Thymus (tissue), 11 donors: ENCODE data around the gene RPA4. TPM values are rescaled to one million over a fixed set of nuclear protein-coding genes. Genes with fewer than 3 reads are reported as not detected.
"Not testable (repeated sequence)": the region's sequence is repeated elsewhere in the genome, so short reads cannot be mapped to it uniquely, and the experiment has no call there.

Experiments used
- DNase-seq, 9 donors: peaks; one replicate each; pipeline ENCODE4 v3.0.0-alpha.2; 2013; ENCODE audit warnings: low spot score in 9 of 9, low read depth in 6 of 9, missing footprints in 1 of 9
- H3K27ac ChIP-seq, 2 donors: one replicate each; pipeline ENCODE4 v1.5.1; 2013; ENCODE audit warnings: control low read depth in 1 of 2, low read depth in 1 of 2, low read length in 1 of 2, mild to moderate bottlenecking in 1 of 2, moderate library complexity in 1 of 2
- H3K27me3 ChIP-seq, 2 donors: one replicate each; pipeline ENCODE4 v1.5.1; 2013; ENCODE audit warnings: low read length in 1 of 2; ENCODE audit not compliant: control insufficient read depth in 2 of 2, insufficient read depth in 1 of 2
- H3K36me3 ChIP-seq, 2 donors: one replicate each; pipeline ENCODE4 v1.5.1; 2013; ENCODE audit warnings: low read length in 1 of 2, mild to moderate bottlenecking in 1 of 2, moderate library complexity in 1 of 2; ENCODE audit not compliant: control insufficient read depth in 2 of 2, insufficient read depth in 2 of 2
- H3K4me1 ChIP-seq, 2 donors: one replicate each; pipeline ENCODE4 v1.5.1; 2013; ENCODE audit warnings: low read length in 2 of 2; ENCODE audit not compliant: control insufficient read depth in 2 of 2, insufficient read depth in 2 of 2
- H3K4me3 ChIP-seq, 2 donors: one replicate each; pipeline ENCODE4 v1.5.1; 2013; ENCODE audit warnings: low read length in 2 of 2, control low read depth in 1 of 2, mild to moderate bottlenecking in 1 of 2
- H3K9me3 ChIP-seq, 2 donors: one replicate each; pipeline ENCODE4 v1.5.1; 2013; ENCODE audit warnings: low read length in 1 of 2, mild to moderate bottlenecking in 1 of 2; ENCODE audit not compliant: control insufficient read depth in 2 of 2, insufficient read depth in 1 of 2
- WGBS: extraction: QIAGEN DNeasy Blood & Tissue Kit; methylation state at CpG from one replicate; pipeline ENCODE4 v1.1.7; 2013; 5-methylcytosine and 5-hydroxymethylcytosine counted together
- polyA plus RNA-seq: library from polyadenylated mRNA; stranded (reverse); fragments of 200-250 nt; gene quantifications from one replicate; pipeline ENCODE4 v1.2.3, GENCODE V29; 2013
- total RNA-seq: library from RNA; stranded (reverse); fragments of 120-200 nt; gene quantifications from one replicate; pipeline ENCODE4 v1.2.4, GENCODE V29; 2013
- donor health status: healthy.

The RPA4 gene
- total and polyA plus RNA-seq, 2 donors: 0.09 to 0.33 TPM

DNA sequence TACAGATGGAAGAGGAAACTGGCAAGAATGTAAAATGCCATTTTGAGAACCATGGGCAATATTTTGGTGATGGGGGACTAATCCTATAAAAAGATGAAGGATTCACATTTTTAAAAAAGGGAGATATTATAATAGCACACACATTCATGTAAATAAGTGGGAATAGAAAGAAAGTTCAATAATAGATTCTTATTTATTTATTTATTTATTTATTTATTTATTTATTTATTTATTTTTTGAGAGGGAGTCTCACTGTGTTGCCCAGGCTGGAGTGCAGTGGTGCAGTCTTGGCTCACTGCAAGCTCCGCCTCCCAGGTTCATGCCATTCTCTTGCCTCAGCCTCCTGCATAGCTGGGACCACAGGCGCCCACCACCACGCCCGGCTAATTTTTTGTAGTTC lies 24.3 kb upstream of the RPA4 start:
- WGBS: 98% methylated on average over 4 of the region's 4 CpGs
- H3K36me3 ChIP-seq, H3K27ac ChIP-seq, H3K4me1 ChIP-seq, H3K9me3 ChIP-seq, H3K4me3 ChIP-seq, H3K27me3 ChIP-seq, DNase-seq: not testable (repeated sequence)

DNA sequence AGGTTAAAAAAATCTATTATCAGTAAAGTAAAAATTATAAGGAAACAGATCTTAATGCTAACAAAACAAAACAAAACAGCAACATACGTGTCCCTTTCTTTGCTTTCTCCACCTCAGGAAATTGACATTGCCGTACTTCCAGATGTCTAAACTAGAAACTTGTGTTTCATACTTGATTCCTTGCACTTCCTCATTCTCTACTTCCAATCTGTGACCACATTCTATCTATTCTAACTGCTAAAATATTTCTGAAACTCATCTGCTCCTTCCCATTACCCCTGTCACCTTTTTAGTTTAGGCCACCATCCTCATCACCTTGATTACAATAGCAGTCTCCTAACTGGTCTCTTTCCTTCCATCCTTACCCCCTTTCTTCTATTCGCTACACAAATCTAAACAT lies 22.5 kb upstream of the RPA4 start:
- Histone ChIP-seq H3K4me3 (no peak overlapping the region), H3K36me3 (no peaks in the 10 kb centered on the region), H3K27me3 (no peaks in the 10 kb centered on the region), H3K4me1 (no peaks in the 10 kb centered on the region), H3K27ac (no peak overlapping the region), H3K9me3 (no peaks in the 10 kb centered on the region)
- 60% methylated on average over 3 of the region's 3 CpGs for WGBS
- no peak for DNase-seq

DNA sequence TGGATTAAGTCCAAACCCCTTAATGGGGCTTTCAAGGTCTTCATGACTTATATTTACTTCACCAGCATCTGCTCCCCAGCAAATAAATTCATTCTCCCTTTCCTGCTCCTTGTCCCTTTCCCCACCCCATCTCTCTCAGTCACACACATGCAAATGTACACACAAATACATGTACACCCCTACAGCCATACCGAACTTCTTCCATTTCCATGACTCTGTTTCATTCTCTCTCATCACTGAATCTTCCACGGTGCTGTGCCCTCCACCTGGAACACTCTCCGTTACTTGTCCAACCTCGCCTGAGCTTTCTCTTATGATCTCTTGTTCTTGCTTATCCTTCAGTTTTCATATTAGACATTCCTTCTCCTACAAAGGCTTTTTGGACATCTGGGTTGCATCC lies 22.0 kb upstream of the RPA4 start:
- Histone ChIP-seq H3K27ac (no peak overlapping the region), H3K27me3 (no peaks in the 10 kb centered on the region), H3K36me3 (no peaks in the 10 kb centered on the region), H3K4me3 (no peak overlapping the region), H3K4me1 (no peaks in the 10 kb centered on the region), H3K9me3 (no peaks in the 10 kb centered on the region)
- no peak for DNase-seq
- 98% methylated on average over 4 of the region's 4 CpGs for WGBS

DNA sequence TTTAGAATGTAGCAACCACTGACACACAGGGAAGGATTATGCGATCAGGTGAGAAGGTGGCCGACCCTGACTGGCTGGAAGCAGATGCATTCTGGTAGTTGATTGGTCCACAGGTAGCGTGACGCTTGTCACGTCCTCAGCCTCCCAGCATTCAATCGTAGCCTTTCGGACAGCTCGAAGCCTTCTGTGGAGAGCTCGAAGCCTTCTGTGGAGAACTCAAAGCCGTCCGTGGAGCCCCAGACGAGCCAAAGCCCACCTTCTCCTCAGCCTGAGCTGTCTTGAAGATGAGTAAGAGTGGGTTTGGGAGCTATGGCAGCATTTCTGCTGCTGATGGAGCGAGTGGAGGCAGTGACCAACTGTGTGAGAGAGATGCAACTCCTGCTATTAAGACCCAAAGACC lies 319 bp downstream of the RPA4 start:
- DNase-seq: no peak
- no peak overlapping the region for H3K4me3 ChIP-seq
- no peaks in the 10 kb centered on the region for H3K4me1 ChIP-seq
- H3K27ac ChIP-seq: no peak overlapping the region
- H3K36me3 ChIP-seq: peaks cover 0 to 2% of the 10 kb centered on the region in 2 donors
- H3K9me3 ChIP-seq: no peaks in the 10 kb centered on the region
- H3K27me3 ChIP-seq: no peaks in the 10 kb centered on the region
- WGBS: 98% methylated on average over 13 of the region's 13 CpGs

DNA sequence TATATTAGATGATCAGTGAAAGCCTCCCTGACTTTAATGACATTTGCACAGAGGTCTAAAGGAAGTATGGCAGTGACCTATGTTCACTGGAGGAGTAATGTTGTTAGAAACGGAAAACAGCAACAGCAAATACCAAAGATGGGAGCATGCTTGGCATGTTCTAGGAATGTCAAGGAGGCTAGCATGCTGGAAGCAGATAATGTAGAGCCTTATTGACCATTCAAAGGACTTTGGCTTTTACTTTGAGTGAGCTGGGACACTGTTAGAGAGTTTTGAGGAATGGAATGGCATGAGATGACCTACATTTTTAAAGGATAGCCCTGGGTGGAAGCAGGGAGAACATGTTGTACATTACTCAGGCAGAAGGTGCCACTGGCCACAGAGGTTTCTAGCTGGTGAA lies 6.0 kb downstream of the RPA4 start:
- Histone ChIP-seq H3K36me3 (peaks cover 0 to under 1% of the 10 kb centered on the region in 2 donors), H3K4me3 (no peak overlapping the region), H3K27me3 (no peaks in the 10 kb centered on the region), H3K27ac (no peak overlapping the region), H3K9me3 (no peaks in the 10 kb centered on the region), H3K4me1 (no peaks in the 10 kb centered on the region)
- no peak for DNase-seq
- WGBS: 97% methylated on average over 1 of the region's 1 CpG

DNA sequence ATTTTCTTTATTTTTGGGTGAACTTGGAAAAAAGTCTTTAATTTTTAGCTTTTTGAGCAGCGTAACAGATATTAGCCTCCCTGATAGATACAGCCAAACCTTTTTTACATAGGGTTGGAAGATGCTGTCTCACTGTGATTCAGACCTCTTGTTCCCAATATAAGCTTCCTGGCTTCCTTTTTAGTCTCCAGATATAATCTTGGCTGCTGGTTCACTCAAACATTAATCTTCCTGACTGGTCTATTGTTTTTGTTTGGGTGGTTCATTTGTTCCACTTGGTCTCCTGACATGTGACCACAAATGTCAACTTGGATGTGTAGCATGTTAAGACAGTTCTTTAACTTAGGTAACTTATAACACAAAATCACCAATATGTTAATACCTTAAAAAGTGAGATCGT lies 23.0 kb downstream of the RPA4 start:
- DNase-seq: no peak
- no peak overlapping the region for H3K27ac ChIP-seq
- no peak overlapping the region for H3K4me3 ChIP-seq
- no peaks in the 10 kb centered on the region for H3K9me3 ChIP-seq
- 93% methylated on average over 2 of the region's 2 CpGs for WGBS
- H3K36me3 ChIP-seq: no peaks in the 10 kb centered on the region
- no peaks in the 10 kb centered on the region for H3K4me1 ChIP-seq
- H3K27me3 ChIP-seq: no peaks in the 10 kb centered on the region

DNA sequence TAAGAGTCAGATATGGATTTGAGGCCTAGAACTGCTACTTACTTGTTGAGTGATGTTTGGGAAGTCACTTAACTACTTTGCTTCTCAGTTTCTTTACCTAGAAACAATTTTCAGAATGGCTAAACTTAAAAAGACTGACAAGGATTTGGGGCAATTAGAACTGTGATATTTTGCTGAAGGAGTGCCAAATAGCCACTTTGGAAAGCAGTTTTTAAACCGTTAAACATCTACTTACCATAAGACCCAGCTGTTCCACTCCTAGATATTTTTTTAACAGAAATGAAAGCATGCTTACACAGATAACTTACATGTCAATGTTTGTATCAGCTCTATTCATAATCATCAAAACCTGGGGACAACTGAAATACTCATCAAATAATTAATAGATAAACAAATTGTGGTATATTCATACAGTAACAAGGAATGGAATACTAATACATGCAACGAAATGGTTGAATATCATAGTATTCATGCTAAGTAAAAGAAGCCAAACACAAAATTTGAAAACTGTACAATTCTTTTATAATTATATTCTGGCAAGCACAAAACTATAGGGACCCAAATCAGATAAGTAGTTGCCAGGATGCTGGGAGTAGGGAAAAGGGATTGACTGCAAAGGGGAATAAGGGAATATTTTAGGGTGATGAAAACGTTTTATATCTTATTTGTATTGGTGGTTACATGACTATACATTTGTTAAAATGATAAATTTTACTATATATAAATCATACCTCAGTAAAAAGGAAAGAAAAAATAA lies 24.0 kb downstream of the RPA4 start:
- Histone ChIP-seq H3K27me3 (no peaks in the 10 kb centered on the region), H3K9me3 (no peaks in the 10 kb centered on the region), H3K27ac (no peak overlapping the region), H3K4me1 (no peaks in the 10 kb centered on the region), H3K4me3 (no peak overlapping the region), H3K36me3 (no peaks in the 10 kb centered on the region)
- WGBS: 88% methylated on average over 3 of the region's 3 CpGs
- DNase-seq: no peak

DNA sequence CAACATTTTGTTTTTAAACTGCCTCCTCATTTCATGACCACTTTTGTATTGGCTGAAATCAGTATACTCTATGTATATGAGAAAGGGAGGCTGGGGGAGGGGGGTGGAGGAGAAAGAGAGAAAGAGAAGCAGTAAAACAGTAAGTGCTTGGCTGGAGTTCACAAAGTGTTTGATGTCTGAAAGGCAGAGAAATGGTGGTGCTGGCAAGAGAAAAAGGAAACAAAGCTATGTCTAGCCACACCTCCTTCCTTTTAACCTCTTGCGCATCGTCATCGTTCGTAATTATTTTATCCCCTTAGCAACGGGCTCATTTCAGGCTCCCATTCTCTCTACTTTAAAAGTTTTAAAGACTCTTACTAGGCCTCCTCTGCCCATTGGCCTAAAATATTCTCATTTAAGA lies 25.6 kb downstream of the RPA4 start:
- no peak for DNase-seq
- Histone ChIP-seq H3K4me3 (no peak overlapping the region), H3K27ac (no peak overlapping the region), H3K9me3 (no peaks in the 10 kb centered on the region), H3K27me3 (no peaks in the 10 kb centered on the region), H3K4me1 (no peaks in the 10 kb centered on the region), H3K36me3 (no peaks in the 10 kb centered on the region)
- 94% methylated on average over 5 of the region's 5 CpGs for WGBS

DNA sequence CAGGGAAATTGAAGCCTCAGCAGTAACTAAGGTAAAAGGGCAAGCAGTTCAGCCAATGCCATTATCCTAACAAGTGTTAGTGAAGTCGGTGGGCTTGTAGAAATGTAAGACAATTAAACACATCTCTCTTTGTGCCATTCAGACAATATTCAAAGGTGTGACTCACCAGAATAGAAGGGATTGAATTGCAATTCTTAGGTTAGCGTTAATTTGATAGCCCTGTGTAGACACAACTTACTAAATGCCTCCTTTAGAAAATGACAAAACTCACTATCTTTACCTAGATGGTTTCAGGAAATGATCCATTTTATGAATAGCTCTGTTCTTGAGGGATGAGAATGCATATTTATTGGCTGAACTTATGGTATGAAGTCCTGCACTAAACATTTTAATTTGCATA lies 35.2 kb downstream of the RPA4 start:
- no peak overlapping the region for H3K4me3 ChIP-seq
- H3K9me3 ChIP-seq: no peaks in the 10 kb centered on the region
- H3K4me1 ChIP-seq: no peaks in the 10 kb centered on the region
- no peak overlapping the region for H3K27ac ChIP-seq
- DNase-seq: no peak
- H3K27me3 ChIP-seq: no peaks in the 10 kb centered on the region
- 97% methylated on average over 2 of the region's 2 CpGs for WGBS
- H3K36me3 ChIP-seq: no peaks in the 10 kb centered on the region
